ENCODE measurements around the gene POLR3G.

The POLR3G gene

GRCh38 chr5:90476391-90476790 lies 1.7 kb downstream of the POLR3G start:
- H3K4me1 ChIP-seq (ENCODE audit: insufficient read depth, low read length), result peaks cover 47% of the 10 kb centered on the region
- WGBS, result 44% methylated on average over 3 of the region's 3 CpGs
- peaks cover 6% of the 10 kb centered on the region; the same call in 1 of the 2 replicates for H3K27me3 ChIP-seq (ENCODE audit: insufficient read depth, low read length)
- peak overlapping the region; percentile 35; the same call in 1 of the 2 replicates for H3K9ac ChIP-seq (ENCODE audit: low read depth, low read length)
- peak overlapping the region; percentile 91 for H3K4me3 ChIP-seq (ENCODE audit: low read length)
- H3K9me3 ChIP-seq (ENCODE audit: insufficient read depth, low read depth, low read length), result no peaks in the 10 kb centered on the region
- H3K36me3 ChIP-seq (ENCODE audit: insufficient read depth, low read length), result peaks cover 19% of the 10 kb centered on the region
- peak overlapping the region; percentile 84 for H3K27ac ChIP-seq (ENCODE audit: low read depth, low read length)

GRCh38 chr5:90477073-90477472 lies 2.4 kb downstream of the POLR3G start:
- peaks cover 6% of the 10 kb centered on the region; the same call in 1 of the 2 replicates for H3K27me3 ChIP-seq (ENCODE audit: insufficient read depth, low read length)
- H3K36me3 ChIP-seq (ENCODE audit: insufficient read depth, low read length), result peaks cover 22% of the 10 kb centered on the region
- H3K9ac ChIP-seq (ENCODE audit: low read depth, low read length), result peak overlapping the region; percentile 38; the same call in 1 of the 2 replicates
- no peaks in the 10 kb centered on the region for H3K9me3 ChIP-seq (ENCODE audit: insufficient read depth, low read depth, low read length)
- peaks cover 47% of the 10 kb centered on the region for H3K4me1 ChIP-seq (ENCODE audit: insufficient read depth, low read length)
- 5% methylated on average over 2 of the region's 2 CpGs for WGBS
- H3K4me3 ChIP-seq (ENCODE audit: low read length), result peak overlapping the region; percentile 91
- peak overlapping the region; percentile 84 for H3K27ac ChIP-seq (ENCODE audit: low read depth, low read length)

GRCh38 chr5:90477621-90478215 lies 3.1 kb downstream of the POLR3G start:
- H3K4me3 ChIP-seq (ENCODE audit: low read length), result peak overlapping the region; percentile 91
- H3K27ac ChIP-seq (ENCODE audit: low read depth, low read length), result peak overlapping the region; percentile 84
- peaks cover 6% of the 10 kb centered on the region; the same call in 1 of the 2 replicates for H3K27me3 ChIP-seq (ENCODE audit: insufficient read depth, low read length)
- H3K4me1 ChIP-seq (ENCODE audit: insufficient read depth, low read length), result peaks cover 42% of the 10 kb centered on the region
- H3K9me3 ChIP-seq (ENCODE audit: insufficient read depth, low read depth, low read length), result no peaks in the 10 kb centered on the region
- peak overlapping the region; percentile 38; the same call in 1 of the 2 replicates for H3K9ac ChIP-seq (ENCODE audit: low read depth, low read length)
- 83% methylated on average over 7 of the region's 8 CpGs for WGBS
- peaks cover 22% of the 10 kb centered on the region for H3K36me3 ChIP-seq (ENCODE audit: insufficient read depth, low read length)

- Histone ChIP-seq H3K36me3 (ENCODE audit: insufficient read depth, low read length) (peaks cover 35% of the 10 kb centered on the region), H3K27me3 (ENCODE audit: insufficient read depth, low read length) (peaks cover 2% of the 10 kb centered on the region; the same call in 1 of the 2 replicates), H3K9ac (ENCODE audit: low read depth, low read length) (no peak overlapping the region), H3K4me3 (ENCODE audit: low read length) (no peak overlapping the region), H3K9me3 (ENCODE audit: insufficient read depth, low read depth, low read length) (no peaks in the 10 kb centered on the region), H3K4me1 (ENCODE audit: insufficient read depth, low read length) (peaks cover 45% of the 10 kb centered on the region), H3K27ac (ENCODE audit: low read depth, low read length) (no peak overlapping the region)
Measured at GRCh38 chr5:90479611-90480385, 5.1 kb downstream of the POLR3G start.

- no peak overlapping the region for H3K4me3 ChIP-seq (ENCODE audit: low read length)
- no peaks in the 10 kb centered on the region for H3K27me3 ChIP-seq (ENCODE audit: insufficient read depth, low read length)
- 97% methylated on average over 1 of the region's 1 CpG for WGBS
- no peak overlapping the region for H3K27ac ChIP-seq (ENCODE audit: low read depth, low read length)
- no peaks in the 10 kb centered on the region for H3K9me3 ChIP-seq (ENCODE audit: insufficient read depth, low read depth, low read length)
- peaks cover 48% of the 10 kb centered on the region for H3K4me1 ChIP-seq (ENCODE audit: insufficient read depth, low read length)
- H3K9ac ChIP-seq (ENCODE audit: low read depth, low read length), result no peak overlapping the region
- H3K36me3 ChIP-seq (ENCODE audit: insufficient read depth, low read length), result peaks cover 44% of the 10 kb centered on the region
Measured at GRCh38 chr5:90480699-90481098, 6.0 kb downstream of the POLR3G start.

- Histone ChIP-seq H3K27me3 (ENCODE audit: insufficient read depth, low read length) (no peaks in the 10 kb centered on the region), H3K9me3 (ENCODE audit: insufficient read depth, low read depth, low read length) (no peaks in the 10 kb centered on the region), H3K9ac (ENCODE audit: low read depth, low read length) (no peak overlapping the region), H3K4me1 (ENCODE audit: insufficient read depth, low read length) (peaks cover 25% of the 10 kb centered on the region), H3K27ac (ENCODE audit: low read depth, low read length) (no peak overlapping the region), H3K4me3 (ENCODE audit: low read length) (no peak overlapping the region), H3K36me3 (ENCODE audit: insufficient read depth, low read length) (peaks cover 65% of the 10 kb centered on the region)
- WGBS, result 95% methylated on average over 8 of the region's 8 CpGs
Measured at GRCh38 chr5:90483206-90483605, 8.5 kb downstream of the POLR3G start.

- H3K27ac ChIP-seq (ENCODE audit: low read depth, low read length), result no peak overlapping the region
- no peaks in the 10 kb centered on the region for H3K9me3 ChIP-seq (ENCODE audit: insufficient read depth, low read depth, low read length)
- H3K27me3 ChIP-seq (ENCODE audit: insufficient read depth, low read length), result no peaks in the 10 kb centered on the region
- no peak overlapping the region for H3K9ac ChIP-seq (ENCODE audit: low read depth, low read length)
- peaks cover 69% of the 10 kb centered on the region for H3K36me3 ChIP-seq (ENCODE audit: insufficient read depth, low read length)
- WGBS, result 82% methylated on average over 3 of the region's 3 CpGs
- no peak overlapping the region for H3K4me3 ChIP-seq (ENCODE audit: low read length)
- H3K4me1 ChIP-seq (ENCODE audit: insufficient read depth, low read length), result peaks cover 17% of the 10 kb centered on the region
Measured at GRCh38 chr5:90484540-90484939, 9.9 kb downstream of the POLR3G start.

GRCh38 chr5:90488791-90489190 lies 14.1 kb downstream of the POLR3G start:
- no peaks in the 10 kb centered on the region for H3K9me3 ChIP-seq (ENCODE audit: insufficient read depth, low read depth, low read length)
- no peak overlapping the region for H3K9ac ChIP-seq (ENCODE audit: low read depth, low read length)
- H3K36me3 ChIP-seq (ENCODE audit: insufficient read depth, low read length), result peaks cover 89% of the 10 kb centered on the region
- no peak overlapping the region for H3K4me3 ChIP-seq (ENCODE audit: low read length)
- H3K4me1 ChIP-seq (ENCODE audit: insufficient read depth, low read length), result peaks cover 10% of the 10 kb centered on the region; the same call in 1 of the 2 replicates
- 100% methylated on average over 2 of the region's 2 CpGs for WGBS
- H3K27ac ChIP-seq (ENCODE audit: low read depth, low read length), result no peak overlapping the region
- no peaks in the 10 kb centered on the region for H3K27me3 ChIP-seq (ENCODE audit: insufficient read depth, low read length)

GRCh38 chr5:90494043-90494442 lies 19.4 kb downstream of the POLR3G start:
- H3K36me3 ChIP-seq (ENCODE audit: insufficient read depth, low read length), result peaks cover 92% of the 10 kb centered on the region
- no peak overlapping the region for H3K4me3 ChIP-seq (ENCODE audit: low read length)
- H3K9me3 ChIP-seq (ENCODE audit: insufficient read depth, low read depth, low read length), result 0 out of 2 replicates have a peak, but pooled peaks cover 2% of the 10 kb centered on the region
- H3K27ac ChIP-seq (ENCODE audit: low read depth, low read length), result no peak overlapping the region
- H3K4me1 ChIP-seq (ENCODE audit: insufficient read depth, low read length), result no peaks in the 10 kb centered on the region
- no peaks in the 10 kb centered on the region for H3K27me3 ChIP-seq (ENCODE audit: insufficient read depth, low read length)
- H3K9ac ChIP-seq (ENCODE audit: low read depth, low read length), result no peak overlapping the region

- Histone ChIP-seq H3K27ac (ENCODE audit: low read depth, low read length) (no peak overlapping the region), H3K27me3 (ENCODE audit: insufficient read depth, low read length) (no peaks in the 10 kb centered on the region), H3K4me3 (ENCODE audit: low read length) (no peak overlapping the region), H3K36me3 (ENCODE audit: insufficient read depth, low read length) (peaks cover 93% of the 10 kb centered on the region), H3K9ac (ENCODE audit: low read depth, low read length) (0 out of 2 replicates have a peak overlapping the region, but pooled peaks have one; percentile 17), H3K9me3 (ENCODE audit: insufficient read depth, low read depth, low read length) (0 out of 2 replicates have a peak, but pooled peaks cover 2% of the 10 kb centered on the region), H3K4me1 (ENCODE audit: insufficient read depth, low read length) (no peaks in the 10 kb centered on the region)
- 97% methylated on average over 1 of the region's 1 CpG for WGBS
Measured at GRCh38 chr5:90495146-90495545, 20.5 kb downstream of the POLR3G start.

- Histone ChIP-seq H3K4me1 (ENCODE audit: insufficient read depth, low read length) (no peaks in the 10 kb centered on the region), H3K27ac (ENCODE audit: low read depth, low read length) (no peak overlapping the region), H3K27me3 (ENCODE audit: insufficient read depth, low read length) (no peaks in the 10 kb centered on the region), H3K9ac (ENCODE audit: low read depth, low read length) (no peak overlapping the region), H3K9me3 (ENCODE audit: insufficient read depth, low read depth, low read length) (no peaks in the 10 kb centered on the region), H3K36me3 (ENCODE audit: insufficient read depth, low read length) (peaks cover 92% of the 10 kb centered on the region), H3K4me3 (ENCODE audit: low read length) (no peak overlapping the region)
- WGBS, result 100% methylated on average over 1 of the region's 1 CpG
Measured at GRCh38 chr5:90503596-90503995, 28.9 kb downstream of the POLR3G start.

Data from HUES64 (cell line).